ENCODE measurements around the gene ARHGAP40.

ARHGAP40 gene

DNA sequence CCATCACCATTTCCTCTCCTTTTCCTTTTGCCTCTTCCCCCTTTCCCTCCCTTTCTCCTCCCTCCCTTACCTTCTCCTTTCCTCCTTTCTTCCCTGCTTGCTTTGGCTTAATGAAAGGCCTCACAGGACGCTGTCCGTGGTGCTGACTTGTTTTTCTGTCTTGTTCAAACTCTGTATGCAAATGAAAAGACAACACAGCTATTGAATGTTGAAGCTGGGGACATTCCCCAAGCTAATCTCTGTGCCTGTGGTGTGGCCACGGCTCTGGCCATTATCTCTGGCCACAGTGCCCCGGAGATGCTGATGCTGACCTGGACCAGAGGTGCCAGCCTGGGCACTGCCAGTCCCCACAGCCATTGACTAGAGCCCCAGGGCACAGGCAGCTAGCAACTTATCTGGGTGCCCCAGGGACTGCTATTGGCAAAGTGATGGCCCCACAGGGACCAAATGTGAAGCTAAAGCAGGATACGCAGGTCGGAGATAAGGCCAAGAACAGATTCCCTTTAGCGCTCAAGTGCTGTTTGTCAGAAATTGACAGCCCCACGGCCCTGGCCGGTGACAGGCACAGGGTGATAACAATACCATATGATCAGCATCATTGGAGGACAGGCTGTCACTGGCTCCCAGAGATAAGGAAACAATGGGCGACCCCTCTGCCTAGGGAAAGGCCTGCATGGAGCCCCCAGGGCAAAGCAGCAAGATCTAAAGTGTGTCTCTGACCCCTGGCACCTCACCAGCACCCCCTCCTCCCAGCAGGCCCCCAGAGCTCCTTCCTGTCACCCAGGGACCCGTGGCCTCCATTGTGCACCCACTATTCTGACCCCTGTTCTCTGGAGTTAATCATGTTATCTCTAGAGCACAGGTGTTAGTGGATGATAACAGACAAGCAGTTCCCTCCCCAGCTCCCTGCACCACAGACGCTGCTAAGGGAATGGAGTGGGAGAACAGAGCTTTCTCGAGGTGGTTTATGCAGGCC is 91.1 kb downstream of the ARHGAP40 start:
- DNase-seq: no peak

DNA sequence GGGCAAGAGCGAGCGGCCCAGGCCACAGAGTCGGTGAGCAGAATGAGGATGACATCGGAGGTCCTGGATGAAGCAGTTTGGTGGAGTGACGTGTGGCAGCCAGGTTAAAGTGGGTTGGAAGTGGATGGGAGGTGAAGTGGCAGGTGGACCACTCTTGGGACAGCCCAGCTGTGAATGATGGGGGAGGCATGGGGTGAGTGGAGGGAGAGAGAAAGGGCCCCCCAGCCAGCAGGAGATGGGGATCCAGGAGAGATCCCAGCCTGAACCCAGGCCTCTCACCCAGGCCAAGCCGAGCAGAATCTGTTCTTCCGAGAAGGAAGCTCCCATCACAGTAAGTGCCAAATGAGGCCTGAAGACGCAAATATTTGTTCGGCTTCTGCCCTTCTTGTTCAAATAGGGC is 95.7 kb downstream of the ARHGAP40 start:
- no peak for DNase-seq

DNA sequence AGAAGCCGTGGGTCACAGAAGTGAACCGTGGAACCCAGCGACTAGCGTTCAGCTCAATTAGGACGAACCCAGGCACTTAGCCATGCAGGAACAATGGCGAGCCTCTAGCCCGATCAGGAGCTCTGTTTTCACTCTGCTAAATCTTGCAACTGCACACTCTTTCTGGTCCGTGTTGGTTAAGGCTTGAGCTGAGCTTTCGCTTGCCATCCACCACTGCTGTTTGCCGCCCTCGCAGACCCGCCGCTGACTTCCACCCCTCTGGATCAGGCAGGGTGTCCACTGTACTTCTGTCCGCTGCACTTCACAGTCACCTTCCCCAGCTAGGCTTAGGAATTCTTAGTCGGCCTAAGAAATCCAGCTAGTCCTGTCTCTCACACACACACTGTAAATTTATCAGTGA is 96.9 kb downstream of the ARHGAP40 start:
- no peak for DNase-seq

DNA sequence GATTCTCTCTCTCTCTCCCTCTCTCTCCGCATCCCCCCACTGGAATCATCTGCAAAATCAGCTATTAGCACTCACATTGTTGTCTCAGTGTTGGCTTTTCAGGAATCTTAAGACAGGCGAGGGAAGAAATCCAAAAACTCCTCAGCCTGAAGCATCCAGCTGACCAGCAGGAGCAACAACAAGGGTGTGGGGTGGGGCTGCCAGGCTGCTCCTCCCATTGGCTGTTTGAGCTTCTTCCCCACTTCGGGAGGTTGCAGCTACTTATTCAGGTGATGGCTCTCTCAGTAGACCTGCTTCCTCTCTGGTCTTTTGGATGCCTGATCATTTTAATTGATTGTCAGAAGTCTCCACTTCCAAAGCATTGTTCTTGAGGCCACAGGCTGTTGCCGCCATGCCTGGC is 98.5 kb downstream of the ARHGAP40 start:
- DNase-seq: no peak

Measured in NCI-H1417 (cell line).